Naive thymus-derived CD4-positive, alpha-beta T cell (primary cell): ENCODE results near the gene TSR3. TPM values are rescaled to one million over a fixed set of nuclear protein-coding genes. Genes with fewer than 3 reads are reported as not detected.
A peak's percentile ranks its signal among the peaks of the same experiment; 100 is the strongest.

Source experiments
- ATAC-seq: fragments of 150-1000 bp; cut with Tn5 transposase; 2 replicates; pipeline ENCODE4 v1.10.0; 2021; ENCODE audit warnings: mild to moderate bottlenecking, moderate library complexity
- CTCF ChIA-PET: fragments of 350-600 bp; sonication (Branson Sonifier 250); formaldehyde crosslinking; loops from one replicate; lab custom pipeline; 2021; ENCODE audit warnings: antibody characterized with exemption; lab: Charles Lee
- POLR2A ChIA-PET: fragments of 350-600 bp; sonication (Branson Sonifier 250); formaldehyde crosslinking; loops from one replicate; lab custom pipeline; 2021; ENCODE audit warnings: antibody characterized with exemption, inconsistent platforms; lab: Charles Lee
- DNase-seq, 9 donors: peaks; one replicate each; pipeline versions ENCODE4 v3.0.0 to v3.0.0-alpha.2; 2020 to 2022; ENCODE audit warnings: mixed read lengths in 1 of 9
- H3K27ac ChIP-seq: one replicate; pipeline ENCODE4 v1.7.0; 2013; ENCODE audit warnings: mild to moderate bottlenecking, low read depth, low read length, moderate library complexity
- H3K27me3 ChIP-seq, 2 donors: one replicate each; pipeline ENCODE4 v1.7.0; 2013; ENCODE audit warnings: low read length in 2 of 2, mild to moderate bottlenecking in 2 of 2, moderate library complexity in 2 of 2; ENCODE audit not compliant: control insufficient read depth in 2 of 2, insufficient read depth in 2 of 2
- H3K36me3 ChIP-seq, 3 experiments: 1 replicate in 2 of 3; 2 replicates in 1 of 3; pipeline ENCODE4 v1.7.0; 2013; ENCODE audit warnings: low read length in 3 of 3, mild to moderate bottlenecking in 3 of 3, moderate library complexity in 1 of 3; ENCODE audit not compliant: insufficient read depth in 3 of 3, control insufficient read depth in 2 of 3
- H3K4me1 ChIP-seq, 2 donors: one replicate each; pipeline ENCODE4 v1.7.0; 2013; ENCODE audit warnings: low read length in 2 of 2, mild to moderate bottlenecking in 2 of 2, moderate library complexity in 1 of 2; ENCODE audit not compliant: control insufficient read depth in 2 of 2, insufficient read depth in 2 of 2
- H3K4me3 ChIP-seq: 2 replicates; pipeline ENCODE4 v1.7.0; 2013; ENCODE audit warnings: mild to moderate bottlenecking, low read length
- H3K9me3 ChIP-seq, 3 experiments: 1 replicate in 2 of 3; 2 replicates in 1 of 3; pipeline ENCODE4 v1.7.0; 2013; ENCODE audit warnings: low read length in 3 of 3; ENCODE audit not compliant: control insufficient read depth in 2 of 3
- H3K27ac Mint-ChIP-seq, 9 donors: one replicate each; pipeline ENCODE4 v1.8.0; 2020 to 2022; ENCODE audit warnings: mixed read lengths in 9 of 9, mild to moderate bottlenecking in 8 of 9, moderate library complexity in 5 of 9, inconsistent platforms in 2 of 9
- H3K27me3 Mint-ChIP-seq, 5 donors: one replicate each; pipeline ENCODE4 v1.8.0; 2021 to 2022; ENCODE audit warnings: mixed read lengths in 5 of 5, mild to moderate bottlenecking in 1 of 5
- H3K36me3 Mint-ChIP-seq, 5 donors: one replicate each; pipeline ENCODE4 v1.8.0; 2020 to 2022; ENCODE audit warnings: mixed read lengths in 5 of 5, mild to moderate bottlenecking in 3 of 5, inconsistent platforms in 1 of 5
- H3K4me1 Mint-ChIP-seq, 7 donors: one replicate each; pipeline ENCODE4 v1.8.0; 2020 to 2022; ENCODE audit warnings: mixed read lengths in 7 of 7, mild to moderate bottlenecking in 3 of 7, inconsistent platforms in 1 of 7
- H3K4me3 Mint-ChIP-seq, 10 donors: one replicate each; pipeline ENCODE4 v1.8.0; 2020 to 2022; ENCODE audit warnings: mild to moderate bottlenecking in 10 of 10, mixed read lengths in 10 of 10, moderate library complexity in 6 of 10, inconsistent platforms in 2 of 10
- H3K9me3 Mint-ChIP-seq, 11 donors: one replicate each; pipeline ENCODE4 v1.8.0; 2020 to 2022; ENCODE audit warnings: mixed read lengths in 11 of 11, mild to moderate bottlenecking in 4 of 11, inconsistent platforms in 1 of 11, moderate library complexity in 1 of 11
- intact Hi-C, 2 donors: fragments of 100-400 bp; cut with micrococcal nuclease; formaldehyde crosslinking; loops; one replicate each; pipeline ENCODE4 v1.15.1; 2023
- polyA plus RNA-seq, 2 donors: library from polyadenylated mRNA; unstranded; fragments of 300-500 nt; fragmentation: Illumina TruSeq; gene quantifications; one replicate each; pipeline ENCODE4 v1.2.3, GENCODE V29; 2021
- total RNA-seq, 6 experiments: library from RNA in 5 of 6; stranded (reverse) in 5 of 6; gene quantifications; 1 replicate in 5 of 6; 2 replicates in 1 of 6; pipeline ENCODE4 v1.2.3 and lab custom pipeline; 2021 to 2026

TSR3 gene
- total and polyA plus RNA-seq, 7 experiments from 2014 or later, result 21.0 to 103 (median 39.8) TPM

DNA sequence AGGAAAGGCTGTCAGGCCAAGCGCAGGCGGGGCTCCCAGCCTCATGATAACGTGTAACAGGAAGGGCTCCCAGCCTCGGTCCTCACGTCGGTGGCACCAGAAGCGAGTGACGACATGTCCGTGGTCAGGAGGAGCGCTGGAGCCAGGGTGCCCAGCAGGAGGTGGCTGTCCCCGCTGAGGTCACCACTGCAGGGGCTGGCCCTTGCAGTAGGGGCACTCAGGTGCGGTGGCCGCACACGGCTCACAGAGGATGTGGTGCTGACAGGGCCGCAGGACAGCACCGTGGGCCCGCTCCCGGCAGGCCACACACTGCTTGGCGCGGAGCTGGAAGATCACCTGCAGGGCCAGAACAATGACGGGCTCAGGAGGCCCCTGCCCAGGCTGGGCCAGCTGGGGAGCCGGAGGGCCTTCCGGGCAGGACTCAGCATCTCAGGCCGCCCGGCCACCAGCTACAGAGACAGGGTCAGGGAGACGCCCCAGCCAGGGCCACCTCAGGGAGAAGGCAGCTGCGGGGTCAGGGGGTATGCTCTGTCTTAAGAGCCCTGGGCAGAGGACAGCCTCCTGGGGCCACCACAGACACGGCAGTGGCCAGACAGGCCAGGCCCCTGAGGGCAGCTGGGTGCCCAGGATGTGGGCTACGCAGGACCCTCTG, 14.5 kb upstream of the TSR3 start:
- intact Hi-C loops, result no loop called here
- Histone ChIP-seq H3K27me3 (no peaks in the 10 kb centered on the region), H3K36me3 (peaks cover 4 to 80% (median 5%) of the 10 kb centered on the region in 3 experiments), H3K27ac (no peak overlapping the region), H3K9me3 (no peaks in the 10 kb centered on the region), H3K4me3 (no peak overlapping the region), H3K4me1 (no peaks in the 10 kb centered on the region)
- POLR2A ChIA-PET, result interaction anchor here (0.6 to 0.9 kb wide), 2 partner anchors 18 to 54 kb away, joined by 3 read pairs; no protein-coding TSS in a partner anchor
- Mint-ChIP-seq H3K9me3 (no peaks in the 10 kb centered on the region), H3K4me1 (peaks cover 0 to 6% (median 0%) of the 10 kb centered on the region in 7 donors), H3K36me3 (peaks cover 2 to 7% (median 4%) of the 10 kb centered on the region in 5 donors), H3K27me3 (no peaks in the 10 kb centered on the region), H3K4me3 (no peak overlapping the region), H3K27ac (no peak overlapping the region)
- ATAC-seq (no peak), DNase-seq (no peak)
- CTCF ChIA-PET, result interaction anchor here (2.4 kb wide), 1 partner anchor 12 kb away, joined by 8 read pairs; no protein-coding TSS in a partner anchor

DNA sequence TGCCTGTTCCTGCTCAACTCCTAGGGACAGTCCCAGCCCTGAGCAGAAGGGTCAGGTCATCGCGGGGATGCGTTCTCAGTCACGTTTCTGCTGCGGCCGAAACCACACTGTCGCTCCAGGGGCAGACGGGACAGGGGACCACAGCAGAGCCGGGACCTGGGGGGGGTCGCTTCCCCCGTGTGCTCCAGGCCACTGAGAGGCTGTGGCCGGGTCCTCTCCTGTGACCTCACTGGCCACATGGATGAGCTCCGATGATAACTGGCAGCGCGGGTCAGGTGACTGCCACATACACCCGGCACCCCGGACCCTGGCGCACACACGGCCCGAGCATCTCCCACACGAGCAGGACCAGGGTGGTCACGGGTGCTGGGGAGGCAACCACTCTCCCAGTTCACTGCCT, 12.8 kb upstream of the TSR3 start:
- CTCF ChIA-PET, result interaction anchor here (1.2 to 2.4 kb wide), 2 partner anchors 11 to 48 kb away, joined by 3 to 8 read pairs; no protein-coding TSS in a partner anchor

DNA sequence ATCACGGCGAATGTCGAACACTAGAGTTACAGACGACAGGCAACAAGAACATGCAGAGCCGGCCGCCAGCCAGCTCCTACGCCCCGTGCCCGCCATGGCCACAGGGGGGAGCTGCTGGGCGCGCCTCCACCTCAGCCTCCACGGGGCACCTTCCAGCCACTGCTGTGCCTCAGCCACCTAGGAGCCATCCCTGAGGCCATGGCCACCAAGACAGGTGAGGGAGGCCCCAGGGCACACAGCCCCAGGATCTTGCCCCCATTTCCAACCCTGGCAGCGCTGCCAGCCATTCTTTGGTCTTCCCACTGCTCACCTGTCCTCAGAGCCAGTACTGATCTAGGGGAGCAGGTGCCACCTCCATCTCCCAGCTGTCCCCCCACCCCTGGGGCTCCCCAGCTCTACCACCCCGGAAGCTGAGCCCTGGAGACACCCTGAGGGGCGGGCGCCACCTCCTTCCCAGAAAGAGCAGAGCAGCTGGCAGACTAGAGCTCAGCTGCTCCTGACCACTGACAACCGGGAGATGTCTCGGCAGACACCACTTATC, 11.9 kb upstream of the TSR3 start:
- intact Hi-C loops, result loop anchor here (1.0 to 5.0 kb wide), 4 partner anchors 44 to 360 kb away; no protein-coding TSS in a partner anchor

More for the DNA sequence above, 12.8 kb upstream of the TSR3 start:
- intact Hi-C loops, result loop anchor here (5.0 kb wide), 2 partner anchors 43 to 173 kb away; no protein-coding TSS in a partner anchor
- Mint-ChIP-seq H3K36me3 (peaks cover 2 to 7% (median 4%) of the 10 kb centered on the region in 5 donors), H3K27me3 (no peaks in the 10 kb centered on the region), H3K4me3 (no peak overlapping the region), H3K9me3 (no peaks in the 10 kb centered on the region), H3K27ac (no peak overlapping the region), H3K4me1 (peaks cover 0 to 6% (median 0%) of the 10 kb centered on the region in 7 donors)
- no peak overlapping the region for H3K27ac ChIP-seq
- ATAC-seq (no peak), DNase-seq (no peak)
- no peaks in the 10 kb centered on the region for H3K9me3 ChIP-seq
- POLR2A ChIA-PET, result interaction anchor here (1.1 kb wide), 1 partner anchor 14 kb away, joined by 5 read pairs; no protein-coding TSS in a partner anchor
- no peaks in the 10 kb centered on the region for H3K4me1 ChIP-seq
- no peaks in the 10 kb centered on the region for H3K27me3 ChIP-seq
- peaks cover 4 to 79% (median 5%) of the 10 kb centered on the region in 3 experiments for H3K36me3 ChIP-seq
- no peak overlapping the region for H3K4me3 ChIP-seq

DNA sequence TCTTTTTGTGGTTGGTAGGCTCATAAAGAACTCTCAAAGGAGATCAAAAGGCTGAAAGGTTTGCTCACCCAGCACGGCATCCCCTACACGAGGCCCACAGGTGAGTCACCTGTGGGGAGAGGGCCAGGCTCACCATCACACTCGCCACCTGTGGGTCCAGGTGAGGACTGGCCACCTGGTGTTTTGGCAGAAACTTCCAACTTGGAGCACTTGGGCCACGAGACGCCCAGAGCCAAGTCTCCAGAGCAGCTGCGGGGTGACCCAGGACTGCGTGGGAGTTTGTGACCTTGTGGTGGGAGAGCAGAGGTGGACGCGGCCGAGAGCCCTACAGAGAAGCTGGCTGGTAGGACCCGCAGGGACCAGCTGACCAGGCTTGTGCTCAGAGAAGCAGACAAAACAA, 11.1 kb upstream of the TSR3 start:
- H3K36me3 Mint-ChIP-seq, result peaks cover 0 to 7% (median 4%) of the 10 kb centered on the region in 5 donors
- intact Hi-C loops, result loop anchor here (1.0 to 5.0 kb wide), 4 partner anchors 44 to 360 kb away; no protein-coding TSS in a partner anchor
- no peaks in the 10 kb centered on the region for H3K27me3 Mint-ChIP-seq

More for the DNA sequence above, 11.9 kb upstream of the TSR3 start:
- peaks cover 4 to 78% (median 5%) of the 10 kb centered on the region in 3 experiments for H3K36me3 ChIP-seq
- peak overlapping the region in 2 of 9 donors; percentile 73 to 74 for H3K27ac Mint-ChIP-seq
- peaks cover 0 to 6% (median 0%) of the 10 kb centered on the region in 7 donors for H3K4me1 Mint-ChIP-seq
- DNase-seq, result peak; percentile 48 to 78 (median 68)
- no peak overlapping the region for H3K27ac ChIP-seq
- peak; percentile 92 for ATAC-seq
- no peaks in the 10 kb centered on the region for H3K9me3 Mint-ChIP-seq
- no peaks in the 10 kb centered on the region for H3K4me1 ChIP-seq
- ChIA-PET CTCF (interaction anchor here (0.6 to 2.4 kb wide), 7 partner anchors 10 to 483 kb away, joined by 3 to 8 read pairs (median 3); no protein-coding TSS in a partner anchor), POLR2A (interaction anchor here (0.7 to 1.1 kb wide), 4 partner anchors 11 to 44 kb away, joined by 3 to 5 read pairs (median 3); no protein-coding TSS in a partner anchor)
- H3K9me3 ChIP-seq, result no peaks in the 10 kb centered on the region
- H3K27me3 Mint-ChIP-seq, result no peaks in the 10 kb centered on the region
- H3K27me3 ChIP-seq, result no peaks in the 10 kb centered on the region
- no peak overlapping the region for H3K4me3 ChIP-seq
- no peak overlapping the region for H3K4me3 Mint-ChIP-seq
- H3K36me3 Mint-ChIP-seq, result peaks cover 2 to 7% (median 4%) of the 10 kb centered on the region in 5 donors

GRCh38 chr16:1361685-1362360, 10.1 kb upstream of the TSR3 start:
- no peaks in the 10 kb centered on the region for H3K27me3 Mint-ChIP-seq
- Histone ChIP-seq H3K36me3 (peaks cover 4 to 75% (median 5%) of the 10 kb centered on the region in 3 experiments), H3K9me3 (no peaks in the 10 kb centered on the region), H3K27ac (no peak overlapping the region), H3K27me3 (no peaks in the 10 kb centered on the region), H3K4me3 (no peak overlapping the region), H3K4me1 (no peaks in the 10 kb centered on the region)
- ChIA-PET CTCF (no interaction called here), POLR2A (no interaction called here)
- no peak overlapping the region for H3K4me3 Mint-ChIP-seq
- H3K36me3 Mint-ChIP-seq, result peaks cover 0 to 7% (median 4%) of the 10 kb centered on the region in 5 donors
- H3K27ac Mint-ChIP-seq, result no peak overlapping the region
- ATAC-seq (no peak), DNase-seq (no peak)
- no peaks in the 10 kb centered on the region for H3K9me3 Mint-ChIP-seq
- peaks cover 0 to 11% (median 4%) of the 10 kb centered on the region in 7 donors for H3K4me1 Mint-ChIP-seq
- intact Hi-C loops, result loop anchor here (5.0 kb wide), 2 partner anchors 45 to 175 kb away; no protein-coding TSS in a partner anchor

More for the DNA sequence above, 11.1 kb upstream of the TSR3 start:
- H3K4me1 Mint-ChIP-seq, result peaks cover 0 to 11% (median 4%) of the 10 kb centered on the region in 7 donors
- H3K9me3 Mint-ChIP-seq, result no peaks in the 10 kb centered on the region
- no peak overlapping the region for H3K4me3 ChIP-seq
- no peaks in the 10 kb centered on the region for H3K9me3 ChIP-seq
- ChIA-PET POLR2A (no interaction called here), CTCF (interaction anchor here (0.6 to 1.5 kb wide), 5 partner anchors 9 to 484 kb away, joined by 3 read pairs; partner anchors contain the start of gene PTX4)
- H3K27ac Mint-ChIP-seq, result no peak overlapping the region
- no peak overlapping the region for H3K4me3 Mint-ChIP-seq
- peaks cover 4 to 82% (median 5%) of the 10 kb centered on the region in 3 experiments for H3K36me3 ChIP-seq
- no peaks in the 10 kb centered on the region for H3K4me1 ChIP-seq
- ATAC-seq (no peak), DNase-seq (no peak)
- no peak overlapping the region for H3K27ac ChIP-seq
- no peaks in the 10 kb centered on the region for H3K27me3 ChIP-seq

- H3K27ac Mint-ChIP-seq, result peak overlapping the region in 3 of 9 donors; percentile 31 to 62 (median 56)
- peaks cover 0 to 7% (median 0%) of the 10 kb centered on the region in 11 donors for H3K9me3 Mint-ChIP-seq
- H3K27me3 Mint-ChIP-seq, result no peaks in the 10 kb centered on the region
- DNase-seq (no peak), ATAC-seq (no peak)
- no peaks in the 10 kb centered on the region for H3K36me3 Mint-ChIP-seq
- CTCF ChIA-PET, result no interaction called here
- Histone ChIP-seq H3K4me3 (no peak overlapping the region), H3K4me1 (peaks cover 0 to 9% of the 10 kb centered on the region in 2 donors), H3K27ac (no peak overlapping the region), H3K9me3 (no peaks in the 10 kb centered on the region), H3K36me3 (peaks cover 0 to 38% (median 4%) of the 10 kb centered on the region in 3 experiments), H3K27me3 (no peaks in the 10 kb centered on the region)
- no peak overlapping the region for H3K4me3 Mint-ChIP-seq
- peaks cover 10 to 27% (median 20%) of the 10 kb centered on the region in 7 donors for H3K4me1 Mint-ChIP-seq
- POLR2A ChIA-PET, result no interaction called here
- intact Hi-C loops, result no loop called here
Observed at GRCh38 chr16:1357906-1358566, 6.4 kb upstream of the TSR3 start.
